Colon (tissue), 2 donors: ENCODE data around the gene PEX11B.

ENCODE experiments used
- FAIRE-seq: peaks from 2 replicates; lab custom pipeline; 2012; peaks lifted over from hg19 to GRCh38; lab: Jason Lieb, UNC
- donor health status: control.
- donor health status: control.

Gene PEX11B

GRCh38 chr1:145918144-145918991 lies at the start of gene PEX11B:
Gene PEX11B (minus strand): TSS chr1:145918717. CDS start chr1:145918688, 29 bp downstream.
- FAIRE-seq = no peak

- FAIRE-seq = no peak
Observed at GRCh38 chr1:145967288-145967687, 48.8 kb upstream of the PEX11B start.

GRCh38 chr1:145965119-145965744 lies 46.7 kb upstream of the PEX11B start:
- no peak for FAIRE-seq

- FAIRE-seq = no peak
Observed at GRCh38 chr1:145964328-145965118, 46.0 kb upstream of the PEX11B start, which contains the start of the genes ANKRD34A and POLR3GL. Gene ANKRD34A (minus strand): TSS chr1:145964575. CDS start chr1:145961759, 2,816 bp downstream. Gene POLR3GL (plus strand): TSS chr1:145964690. CDS start chr1:145974866, 10,176 bp downstream.

- FAIRE-seq = no peak
Observed at GRCh38 chr1:145963265-145964019, 44.9 kb upstream of the PEX11B start.

- FAIRE-seq = no peak
Observed at GRCh38 chr1:145962157-145963102, 43.9 kb upstream of the PEX11B start.

- no peak for FAIRE-seq
Observed at GRCh38 chr1:145961425-145962156, 43.1 kb upstream of the PEX11B start.

GRCh38 chr1:145961109-145961424 lies 42.5 kb upstream of the PEX11B start:
- no peak for FAIRE-seq

- FAIRE-seq = no peak
Observed at GRCh38 chr1:145960468-145961108, 42.1 kb upstream of the PEX11B start.

- FAIRE-seq = no peak
Observed at GRCh38 chr1:145959957-145960467, 41.5 kb upstream of the PEX11B start.

- no peak for FAIRE-seq
Observed at GRCh38 chr1:145959333-145959732, 40.8 kb upstream of the PEX11B start.

GRCh38 chr1:145958734-145959133 lies 40.2 kb upstream of the PEX11B start:
- FAIRE-seq = no peak

- FAIRE-seq = no peak
Observed at GRCh38 chr1:145957443-145958319, 39.2 kb upstream of the PEX11B start, which contains the start of gene LIX1L. Gene LIX1L (minus strand): TSS chr1:145958017. CDS start chr1:145957927, 90 bp downstream.

GRCh38 chr1:145956781-145957442 lies 38.4 kb upstream of the PEX11B start:
- FAIRE-seq = no peak

- no peak for FAIRE-seq
Observed at GRCh38 chr1:145956361-145956760, 37.8 kb upstream of the PEX11B start.

- FAIRE-seq = no peak
Observed at GRCh38 chr1:145955436-145955835, 36.9 kb upstream of the PEX11B start.

GRCh38 chr1:145953861-145954260 lies 35.3 kb upstream of the PEX11B start:
- no peak for FAIRE-seq

GRCh38 chr1:145952903-145953302 lies 34.4 kb upstream of the PEX11B start:
- no peak for FAIRE-seq
